Cardiac muscle cell (in vitro differentiated cells and primary cell): Measurements from ENCODE around the gene NOP16. TPM values are rescaled to one million over a fixed set of nuclear protein-coding genes. Genes with fewer than 3 reads are reported as not detected.

Experiments
- DNase-seq, 2 donors: peaks; one replicate each; pipeline versions ENCODE4 v3.0.0 to v3.0.0-alpha.2; 2010 to 2017; ENCODE audit warnings: low read depth in 1 of 2, low spot score in 1 of 2
- H3K27ac ChIP-seq: fragments of 200-600 bp; sonication (generic); 2 replicates; pipeline ENCODE4 v1.5.1; 2016
- H3K27me3 ChIP-seq: fragments of 200-600 bp; sonication (generic); 2 replicates; pipeline ENCODE4 v1.6.0; 2016; ENCODE audit warnings: control low read depth
- H3K36me3 ChIP-seq: fragments of 200-600 bp; sonication (generic); 2 replicates; pipeline ENCODE4 v1.5.1; 2016; ENCODE audit warnings: control low read depth
- H3K4me1 ChIP-seq: fragments of 200-600 bp; sonication (generic); 2 replicates; pipeline ENCODE4 v1.8.1; 2017; ENCODE audit warnings: low read depth, mild to moderate bottlenecking, mixed run types
- H3K4me3 ChIP-seq: fragments of 200-600 bp; sonication (generic); 2 replicates; pipeline ENCODE4 v1.5.1; 2016; ENCODE audit warnings: mild to moderate bottlenecking
- H3K9me3 ChIP-seq: fragments of 200-600 bp; sonication (generic); 2 replicates; pipeline ENCODE4 v1.5.1; 2017; ENCODE audit warnings: low read depth, mild to moderate bottlenecking, control low read depth
- polyA plus RNA-seq: library from polyadenylated mRNA; unstranded; fragments of >200 nt; fragmentation: Nextera tagmentation; extraction: Ambion mirVana; gene quantifications from 2 replicates; pipeline ENCODE4 v1.2.1, GENCODE V29; 2016
- total RNA-seq: library from RNA; depleted of rRNA; stranded (reverse); fragments of >200 nt; gene quantifications from 2 replicates; pipeline ENCODE4 v1.2.3, GENCODE V29; 2016
- TF ChIP-seq, protein P1 (sequence below): IDR thresholded peaks from 2 replicates; pipeline ENCODE4 v1.5.1; 2012; ENCODE audit warnings: low read depth, mild to moderate bottlenecking, low read length

Gene NOP16
- total and polyA plus RNA-seq, 2 experiments from 2014 or later, result 18.0 to 52.0 TPM

GRCh38 chr5:176350416-176350815 lies 38.0 kb downstream of the NOP16 start:
- Histone ChIP-seq H3K4me3 (no peak overlapping the region), H3K27me3 (no peaks in the 10 kb centered on the region), H3K4me1 (no peaks in the 10 kb centered on the region), H3K9me3 (no peaks in the 10 kb centered on the region), H3K36me3 (peaks cover 74% of the 10 kb centered on the region), H3K27ac (no peak overlapping the region)
- TF ChIP-seq, protein P1, sequence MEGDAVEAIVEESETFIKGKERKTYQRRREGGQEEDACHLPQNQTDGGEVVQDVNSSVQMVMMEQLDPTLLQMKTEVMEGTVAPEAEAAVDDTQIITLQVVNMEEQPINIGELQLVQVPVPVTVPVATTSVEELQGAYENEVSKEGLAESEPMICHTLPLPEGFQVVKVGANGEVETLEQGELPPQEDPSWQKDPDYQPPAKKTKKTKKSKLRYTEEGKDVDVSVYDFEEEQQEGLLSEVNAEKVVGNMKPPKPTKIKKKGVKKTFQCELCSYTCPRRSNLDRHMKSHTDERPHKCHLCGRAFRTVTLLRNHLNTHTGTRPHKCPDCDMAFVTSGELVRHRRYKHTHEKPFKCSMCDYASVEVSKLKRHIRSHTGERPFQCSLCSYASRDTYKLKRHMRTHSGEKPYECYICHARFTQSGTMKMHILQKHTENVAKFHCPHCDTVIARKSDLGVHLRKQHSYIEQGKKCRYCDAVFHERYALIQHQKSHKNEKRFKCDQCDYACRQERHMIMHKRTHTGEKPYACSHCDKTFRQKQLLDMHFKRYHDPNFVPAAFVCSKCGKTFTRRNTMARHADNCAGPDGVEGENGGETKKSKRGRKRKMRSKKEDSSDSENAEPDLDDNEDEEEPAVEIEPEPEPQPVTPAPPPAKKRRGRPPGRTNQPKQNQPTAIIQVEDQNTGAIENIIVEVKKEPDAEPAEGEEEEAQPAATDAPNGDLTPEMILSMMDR, result no peak
- DNase-seq, result no peak

- Histone ChIP-seq H3K4me3 (no peak overlapping the region), H3K27me3 (no peaks in the 10 kb centered on the region), H3K4me1 (peaks cover 6% of the 10 kb centered on the region), H3K9me3 (no peaks in the 10 kb centered on the region), H3K27ac (peak overlapping the region; percentile 39), H3K36me3 (peaks cover 36% of the 10 kb centered on the region)
- TF ChIP-seq, protein P1, result no peak
- DNase-seq, result no peak
Observed at GRCh38 chr5:176342766-176343458, 45.5 kb downstream of the NOP16 start.

DNA sequence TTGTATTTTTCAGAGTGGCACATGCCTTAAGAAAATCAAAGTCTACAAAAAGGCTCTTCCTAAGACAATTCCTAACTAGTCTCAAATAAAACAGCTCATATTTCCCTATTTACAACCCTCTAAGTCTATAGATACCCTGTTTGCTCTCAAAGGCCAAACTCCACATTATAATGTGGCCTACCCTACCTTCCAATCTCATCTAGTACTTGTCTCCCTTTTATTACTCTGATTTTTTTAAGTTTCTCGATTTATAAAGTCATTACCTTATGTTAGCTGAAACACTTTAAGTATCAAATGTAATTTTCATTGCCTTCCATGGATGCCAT lies 46.3 kb downstream of the NOP16 start:
- no peak for DNase-seq
- H3K9me3 ChIP-seq, result no peaks in the 10 kb centered on the region
- H3K27ac ChIP-seq, result no peak overlapping the region
- H3K4me1 ChIP-seq, result peaks cover 6% of the 10 kb centered on the region
- H3K36me3 ChIP-seq, result peaks cover 35% of the 10 kb centered on the region
- no peak overlapping the region for H3K4me3 ChIP-seq
- TF ChIP-seq, protein P1, result no peak
- H3K27me3 ChIP-seq, result no peaks in the 10 kb centered on the region

DNA sequence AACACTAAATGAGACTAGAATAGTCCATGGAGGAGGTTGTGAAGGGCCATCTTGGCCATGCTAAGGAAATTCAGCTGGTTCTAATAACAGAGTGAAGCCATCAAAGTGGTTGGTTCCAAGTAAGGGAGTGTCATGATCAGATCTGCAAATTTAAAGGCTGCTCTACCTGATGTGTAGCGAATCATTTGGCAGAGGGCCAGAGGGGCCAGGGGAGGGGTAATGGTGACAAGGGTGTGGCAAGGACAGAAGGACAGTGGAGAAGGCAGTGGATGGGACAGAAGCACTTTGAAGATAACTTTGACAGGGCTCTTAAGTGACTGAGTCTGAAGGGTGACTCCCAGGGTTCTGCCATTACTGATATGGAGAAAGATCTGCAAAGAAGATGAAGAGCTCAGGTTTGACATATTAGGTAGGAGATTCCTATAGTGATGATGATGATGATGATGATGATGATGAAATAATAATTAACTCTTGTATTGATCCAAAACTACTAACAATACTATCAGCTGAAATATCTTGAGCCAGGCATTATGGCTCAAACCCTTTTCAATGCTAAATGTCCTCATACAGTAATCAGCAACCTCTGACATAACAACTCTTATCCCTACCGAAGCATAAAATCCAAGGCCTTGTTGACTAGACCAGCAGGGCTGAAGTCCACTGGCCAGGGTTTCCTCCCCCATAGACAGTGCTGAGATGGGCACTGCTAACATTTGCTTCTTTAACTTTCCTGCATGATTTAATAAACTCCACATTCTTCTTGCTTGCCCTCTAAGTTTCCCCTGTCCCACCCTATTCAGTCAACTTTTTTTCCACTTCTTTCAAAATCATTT lies 46.9 kb downstream of the NOP16 start:
- DNase-seq, result no peak
- Histone ChIP-seq H3K36me3 (peaks cover 29% of the 10 kb centered on the region), H3K9me3 (no peaks in the 10 kb centered on the region), H3K27ac (no peak overlapping the region), H3K4me3 (no peak overlapping the region), H3K4me1 (peaks cover 6% of the 10 kb centered on the region), H3K27me3 (no peaks in the 10 kb centered on the region)
- TF ChIP-seq, protein P1, result no peak

- no peak overlapping the region for H3K4me3 ChIP-seq
- H3K4me1 ChIP-seq, result peaks cover 6% of the 10 kb centered on the region
- no peaks in the 10 kb centered on the region for H3K9me3 ChIP-seq
- H3K27me3 ChIP-seq, result no peaks in the 10 kb centered on the region
- H3K36me3 ChIP-seq, result peaks cover 12% of the 10 kb centered on the region
- no peak overlapping the region for H3K27ac ChIP-seq
- DNase-seq, result no peak
- TF ChIP-seq, protein P1, result no peak
Observed at GRCh38 chr5:176339304-176339703, 49.1 kb downstream of the NOP16 start.
